ENCODE measurements around the gene LRP6.

DNA sequence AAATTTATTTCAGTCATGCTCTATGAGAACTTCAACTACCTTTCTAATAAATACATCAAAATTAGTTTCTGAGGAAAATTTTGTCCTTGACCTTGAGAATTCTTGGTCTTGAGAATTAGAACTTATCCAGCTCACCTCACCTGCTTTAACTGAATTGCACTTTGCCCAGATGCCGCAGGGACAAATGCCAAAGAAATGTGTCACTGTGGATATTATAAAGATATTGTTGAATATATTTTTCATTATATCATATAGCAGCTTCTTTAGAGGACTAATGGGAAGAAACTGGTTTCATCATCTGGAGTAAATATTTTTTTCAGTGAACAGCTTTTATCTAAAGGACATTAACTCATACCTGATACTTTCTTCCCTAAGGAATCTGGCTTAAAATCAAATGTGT is 54.1 kb downstream of the LRP6 start:
- TF ChIP-seq, protein P1, sequence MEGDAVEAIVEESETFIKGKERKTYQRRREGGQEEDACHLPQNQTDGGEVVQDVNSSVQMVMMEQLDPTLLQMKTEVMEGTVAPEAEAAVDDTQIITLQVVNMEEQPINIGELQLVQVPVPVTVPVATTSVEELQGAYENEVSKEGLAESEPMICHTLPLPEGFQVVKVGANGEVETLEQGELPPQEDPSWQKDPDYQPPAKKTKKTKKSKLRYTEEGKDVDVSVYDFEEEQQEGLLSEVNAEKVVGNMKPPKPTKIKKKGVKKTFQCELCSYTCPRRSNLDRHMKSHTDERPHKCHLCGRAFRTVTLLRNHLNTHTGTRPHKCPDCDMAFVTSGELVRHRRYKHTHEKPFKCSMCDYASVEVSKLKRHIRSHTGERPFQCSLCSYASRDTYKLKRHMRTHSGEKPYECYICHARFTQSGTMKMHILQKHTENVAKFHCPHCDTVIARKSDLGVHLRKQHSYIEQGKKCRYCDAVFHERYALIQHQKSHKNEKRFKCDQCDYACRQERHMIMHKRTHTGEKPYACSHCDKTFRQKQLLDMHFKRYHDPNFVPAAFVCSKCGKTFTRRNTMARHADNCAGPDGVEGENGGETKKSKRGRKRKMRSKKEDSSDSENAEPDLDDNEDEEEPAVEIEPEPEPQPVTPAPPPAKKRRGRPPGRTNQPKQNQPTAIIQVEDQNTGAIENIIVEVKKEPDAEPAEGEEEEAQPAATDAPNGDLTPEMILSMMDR (IDR thresholded peaks at IDR 0.05 in 2 of 3, conservative IDR thresholded peaks at IDR 0.05 in 1 of 3; ENCODE audit: borderline replicate concordance in 1 of 3, insufficient read depth in 1 of 3, low read depth in 2 of 3, low read length in 2 of 3): no peak
- TF ChIP-seq POLR2A (IDR thresholded peaks at IDR 0.05; ENCODE audit: borderline replicate concordance, extremely low read depth, insufficient read depth, insufficient read length) (no peak), EZH2phosphoT487 (IDR thresholded peaks at IDR 0.05; ENCODE audit: borderline replicate concordance) (no peak), POLR2AphosphoS5 (IDR thresholded peaks at IDR 0.05; ENCODE audit: low read depth, low read length) (no peak), TCF7L2 (IDR thresholded peaks at IDR 0.05; ENCODE audit: borderline replicate concordance, extremely low read depth, insufficient read depth, insufficient read length) (no peak), CEBPB (IDR thresholded peaks at IDR 0.05; ENCODE audit: low read depth) (no peak), YY1 (IDR thresholded peaks at IDR 0.05; ENCODE audit: extremely low read depth, insufficient replicate concordance, low read depth, low read length) (no peak), ELF1 (IDR thresholded peaks at IDR 0.05; ENCODE audit: borderline replicate concordance, low read depth) (no peak), JUND (IDR thresholded peaks at IDR 0.05) (no peak)
- TF ChIP-seq, protein P2, sequence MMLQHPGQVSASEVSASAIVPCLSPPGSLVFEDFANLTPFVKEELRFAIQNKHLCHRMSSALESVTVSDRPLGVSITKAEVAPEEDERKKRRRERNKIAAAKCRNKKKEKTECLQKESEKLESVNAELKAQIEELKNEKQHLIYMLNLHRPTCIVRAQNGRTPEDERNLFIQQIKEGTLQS (IDR thresholded peaks at IDR 0.05): no peak
- TF ChIP-seq, protein P3, sequence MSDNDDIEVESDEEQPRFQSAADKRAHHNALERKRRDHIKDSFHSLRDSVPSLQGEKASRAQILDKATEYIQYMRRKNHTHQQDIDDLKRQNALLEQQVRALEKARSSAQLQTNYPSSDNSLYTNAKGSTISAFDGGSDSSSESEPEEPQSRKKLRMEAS (IDR thresholded peaks at IDR 0.05): no peak
- TF ChIP-seq, protein P4, sequence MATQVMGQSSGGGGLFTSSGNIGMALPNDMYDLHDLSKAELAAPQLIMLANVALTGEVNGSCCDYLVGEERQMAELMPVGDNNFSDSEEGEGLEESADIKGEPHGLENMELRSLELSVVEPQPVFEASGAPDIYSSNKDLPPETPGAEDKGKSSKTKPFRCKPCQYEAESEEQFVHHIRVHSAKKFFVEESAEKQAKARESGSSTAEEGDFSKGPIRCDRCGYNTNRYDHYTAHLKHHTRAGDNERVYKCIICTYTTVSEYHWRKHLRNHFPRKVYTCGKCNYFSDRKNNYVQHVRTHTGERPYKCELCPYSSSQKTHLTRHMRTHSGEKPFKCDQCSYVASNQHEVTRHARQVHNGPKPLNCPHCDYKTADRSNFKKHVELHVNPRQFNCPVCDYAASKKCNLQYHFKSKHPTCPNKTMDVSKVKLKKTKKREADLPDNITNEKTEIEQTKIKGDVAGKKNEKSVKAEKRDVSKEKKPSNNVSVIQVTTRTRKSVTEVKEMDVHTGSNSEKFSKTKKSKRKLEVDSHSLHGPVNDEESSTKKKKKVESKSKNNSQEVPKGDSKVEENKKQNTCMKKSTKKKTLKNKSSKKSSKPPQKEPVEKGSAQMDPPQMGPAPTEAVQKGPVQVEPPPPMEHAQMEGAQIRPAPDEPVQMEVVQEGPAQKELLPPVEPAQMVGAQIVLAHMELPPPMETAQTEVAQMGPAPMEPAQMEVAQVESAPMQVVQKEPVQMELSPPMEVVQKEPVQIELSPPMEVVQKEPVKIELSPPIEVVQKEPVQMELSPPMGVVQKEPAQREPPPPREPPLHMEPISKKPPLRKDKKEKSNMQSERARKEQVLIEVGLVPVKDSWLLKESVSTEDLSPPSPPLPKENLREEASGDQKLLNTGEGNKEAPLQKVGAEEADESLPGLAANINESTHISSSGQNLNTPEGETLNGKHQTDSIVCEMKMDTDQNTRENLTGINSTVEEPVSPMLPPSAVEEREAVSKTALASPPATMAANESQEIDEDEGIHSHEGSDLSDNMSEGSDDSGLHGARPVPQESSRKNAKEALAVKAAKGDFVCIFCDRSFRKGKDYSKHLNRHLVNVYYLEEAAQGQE (IDR thresholded peaks at IDR 0.05; ENCODE audit: low read depth): no peak

Measured in HCT116 (cell line).